Activated CD8-positive, alpha-beta memory T cell treated with anti-CD3 and anti-CD28 coated beads for 1 hour (primary cell): ENCODE data around the gene LY6G6D.

Source experiments
- DNase-seq, 2 donors: peaks; one replicate each; pipeline ENCODE4 v3.0.0-alpha.2; 2020; ENCODE audit warnings: low read depth in 1 of 2; ENCODE audit errors: extremely low read depth in 1 of 2

Gene LY6G6D

DNA sequence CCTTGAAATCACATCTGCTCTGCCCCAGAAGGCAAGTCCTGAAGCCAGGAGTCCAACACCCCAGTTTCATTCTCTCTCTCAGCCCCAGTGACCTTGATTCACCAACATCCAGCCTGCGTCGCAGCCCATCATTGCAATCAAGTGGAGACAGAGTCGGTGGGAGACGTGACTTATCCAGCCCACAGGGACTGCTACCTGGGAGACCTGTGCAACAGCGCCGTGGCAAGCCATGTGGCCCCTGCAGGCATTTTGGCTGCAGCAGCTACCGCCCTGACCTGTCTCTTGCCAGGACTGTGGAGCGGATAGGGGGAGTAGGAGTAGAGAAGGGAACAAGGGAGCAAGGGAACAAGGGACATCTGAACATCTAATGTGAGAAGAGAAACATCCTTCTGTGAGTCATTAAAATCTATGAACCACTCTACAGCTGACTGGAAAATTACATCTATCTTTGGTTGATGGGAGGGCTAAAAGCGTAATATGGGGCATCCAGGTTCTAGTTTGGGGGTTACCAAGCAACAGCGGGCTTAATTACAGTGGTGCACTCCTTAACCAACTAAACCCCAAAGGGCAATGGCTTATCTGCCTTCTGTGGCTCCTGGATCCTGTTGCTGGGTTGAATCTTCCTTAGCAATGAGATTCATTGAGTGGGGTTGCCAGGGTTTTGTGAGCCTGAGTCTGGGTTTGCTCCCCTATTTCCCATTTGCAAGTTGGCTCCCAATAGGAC is 2.5 kb downstream of the LY6G6D start:
- no peak for DNase-seq

- DNase-seq: no peak
These were observed 3.1 kb downstream of the LY6G6D start for GRCh38 chr6:31718265-31718664.

DNA sequence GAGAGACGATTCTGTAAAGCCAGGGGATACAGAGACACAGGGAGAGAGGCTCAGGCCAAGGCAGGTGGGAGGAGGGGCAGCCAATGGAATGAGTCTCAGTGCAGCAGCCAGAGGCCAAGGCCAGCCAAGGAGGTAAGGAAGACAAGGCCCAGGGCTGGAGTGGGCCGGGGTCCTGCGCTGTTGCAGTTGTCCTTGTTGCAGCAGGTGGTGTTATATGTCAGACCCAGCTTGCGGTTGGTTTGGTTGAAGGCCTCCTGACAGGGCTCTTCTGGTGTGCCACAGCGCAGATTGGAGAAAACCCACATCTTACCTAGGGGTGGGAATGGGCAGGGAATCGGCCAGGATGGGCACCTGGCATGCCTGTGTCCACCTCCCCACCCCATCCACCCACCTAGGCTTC is 3.9 kb downstream of the LY6G6D start:
- DNase-seq: no peak

DNA sequence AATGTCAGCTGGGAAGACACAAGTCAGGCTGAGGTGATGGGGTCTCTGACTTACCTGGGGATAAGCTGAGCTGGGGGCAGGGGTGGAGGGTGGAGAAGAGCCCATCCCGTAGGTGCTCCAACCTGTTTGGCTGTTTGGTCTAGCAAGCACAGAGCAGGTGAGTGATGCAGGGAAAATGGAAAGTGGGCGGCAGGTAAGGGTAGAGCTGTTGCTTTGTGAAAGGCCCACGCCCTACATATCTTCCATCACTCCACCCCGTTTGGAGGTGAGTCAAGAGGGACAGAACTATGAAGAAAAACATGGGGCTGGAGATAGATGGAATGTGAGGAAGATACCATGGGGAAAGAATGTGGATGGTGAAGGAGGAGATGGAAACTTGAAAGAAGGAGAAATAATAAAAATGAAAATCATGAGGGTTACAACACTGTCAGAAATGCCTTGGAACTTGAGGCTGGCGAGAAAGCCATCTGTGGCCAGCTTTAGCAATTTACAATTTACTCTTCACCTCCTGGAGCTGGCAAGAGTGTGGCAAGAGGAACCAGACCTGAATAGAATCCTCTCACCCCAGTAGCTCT is 5.1 kb downstream of the LY6G6D start:
- DNase-seq: no peak

GRCh38 chr6:31721351-31722020 is 6.3 kb downstream of the LY6G6D start, which contains the start of gene LY6G6C:
Gene LY6G6C (minus strand): TSS chr6:31721746. CDS start chr6:31721679, 67 bp downstream.
- DNase-seq: no peak

DNA sequence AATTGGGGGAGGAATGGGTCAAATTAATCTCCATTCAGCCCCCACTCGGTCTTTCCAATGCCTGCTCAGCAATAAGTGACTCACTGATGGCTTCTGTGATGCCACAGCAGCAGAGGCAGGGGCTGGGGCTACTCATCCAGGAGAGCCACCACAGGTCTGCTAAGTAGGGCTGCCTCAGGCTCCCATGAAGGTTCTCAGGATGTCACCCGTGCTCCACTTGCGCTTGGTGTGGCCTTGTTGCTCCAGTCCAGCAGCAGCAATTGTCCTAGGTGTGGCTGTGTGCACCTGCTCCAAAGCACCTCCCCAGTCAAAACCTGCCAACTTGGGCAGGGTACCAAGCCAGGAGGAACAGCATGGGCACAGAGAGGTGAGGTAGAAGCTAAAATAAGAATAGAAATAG is 7.0 kb downstream of the LY6G6D start:
- no peak for DNase-seq

- DNase-seq: no peak
These were observed 8.3 kb downstream of the LY6G6D start, which contains the start of gene MPIG6B for GRCh38 chr6:31723245-31723979. Gene MPIG6B (plus strand): TSS chr6:31723373. CDS start chr6:31723384, 11 bp downstream.

GRCh38 chr6:31723980-31724691 is 9.0 kb downstream of the LY6G6D start:
- DNase-seq: no peak

DNA sequence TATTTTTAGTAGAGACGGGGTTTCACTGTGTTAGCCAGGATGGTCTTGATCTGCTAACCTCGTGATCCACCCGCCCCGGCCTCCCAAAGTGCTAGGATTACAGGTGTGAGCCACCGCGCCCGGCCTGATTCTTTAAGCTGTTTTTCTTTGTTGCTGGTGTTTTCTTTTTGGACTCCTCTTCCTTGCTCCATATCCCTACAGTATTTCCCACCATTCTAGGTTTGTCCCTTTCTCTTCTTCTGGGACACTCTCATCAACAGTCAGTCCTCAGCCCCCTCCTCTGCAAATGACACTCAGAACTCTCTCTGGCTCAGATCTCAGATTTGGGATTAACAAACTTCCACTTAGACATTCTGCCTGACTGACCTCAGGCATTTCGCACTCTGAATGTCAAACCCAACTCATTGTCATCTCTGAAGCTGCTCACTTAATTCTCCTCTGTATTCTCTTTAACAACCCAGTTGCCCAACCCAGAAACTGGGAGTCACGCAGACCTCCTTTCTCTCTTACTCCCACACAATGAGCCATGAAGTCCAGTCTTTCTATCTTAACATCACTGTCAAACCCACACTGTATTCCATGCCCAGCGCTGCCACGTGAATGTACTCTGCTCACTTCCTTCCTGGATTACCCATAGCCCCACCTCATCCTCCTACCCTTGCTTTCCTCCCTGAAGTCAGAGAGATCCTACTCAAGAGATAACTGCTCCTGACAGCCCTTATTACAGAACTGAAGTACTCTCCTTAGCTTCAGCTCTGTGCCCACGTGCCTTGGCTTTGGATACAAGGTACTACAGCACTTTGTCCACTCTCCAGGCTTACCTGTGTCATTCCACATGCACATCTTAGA is 10.6 kb downstream of the LY6G6D start:
- no peak for DNase-seq

DNA sequence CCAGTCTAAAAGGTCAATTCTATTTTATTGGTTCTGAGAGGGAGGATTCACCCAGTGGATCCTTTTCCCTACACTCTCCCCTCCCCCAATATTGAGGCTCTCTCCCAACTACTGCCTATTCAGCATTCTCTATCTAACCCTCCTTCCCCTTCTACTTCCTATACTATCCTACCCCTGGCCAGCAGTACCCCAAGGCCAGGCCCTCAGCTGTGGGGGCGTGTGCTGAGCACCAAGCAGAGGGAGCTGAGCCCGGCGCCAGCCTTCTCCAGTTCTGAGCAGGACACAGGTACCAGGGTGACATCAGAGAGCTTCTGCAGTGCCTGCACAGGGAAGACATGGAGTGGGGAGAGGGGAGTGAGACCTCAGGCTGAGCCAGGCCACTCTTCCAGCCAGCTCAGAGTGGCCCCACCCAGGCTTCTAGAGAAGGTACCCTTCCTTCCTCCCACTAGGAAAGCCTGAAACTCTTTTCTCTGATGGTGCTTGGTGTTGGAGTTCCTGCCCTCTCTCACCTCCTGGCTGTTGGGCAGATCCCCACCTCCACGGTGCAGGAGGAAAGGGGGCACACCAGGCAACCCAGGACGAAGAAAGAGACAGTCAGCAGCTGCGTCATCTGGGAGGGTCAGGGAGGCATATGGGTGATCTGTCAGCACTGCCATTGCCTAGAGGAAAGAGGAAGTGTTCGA is 12.0 kb downstream of the LY6G6D start:
- no peak for DNase-seq

DNA sequence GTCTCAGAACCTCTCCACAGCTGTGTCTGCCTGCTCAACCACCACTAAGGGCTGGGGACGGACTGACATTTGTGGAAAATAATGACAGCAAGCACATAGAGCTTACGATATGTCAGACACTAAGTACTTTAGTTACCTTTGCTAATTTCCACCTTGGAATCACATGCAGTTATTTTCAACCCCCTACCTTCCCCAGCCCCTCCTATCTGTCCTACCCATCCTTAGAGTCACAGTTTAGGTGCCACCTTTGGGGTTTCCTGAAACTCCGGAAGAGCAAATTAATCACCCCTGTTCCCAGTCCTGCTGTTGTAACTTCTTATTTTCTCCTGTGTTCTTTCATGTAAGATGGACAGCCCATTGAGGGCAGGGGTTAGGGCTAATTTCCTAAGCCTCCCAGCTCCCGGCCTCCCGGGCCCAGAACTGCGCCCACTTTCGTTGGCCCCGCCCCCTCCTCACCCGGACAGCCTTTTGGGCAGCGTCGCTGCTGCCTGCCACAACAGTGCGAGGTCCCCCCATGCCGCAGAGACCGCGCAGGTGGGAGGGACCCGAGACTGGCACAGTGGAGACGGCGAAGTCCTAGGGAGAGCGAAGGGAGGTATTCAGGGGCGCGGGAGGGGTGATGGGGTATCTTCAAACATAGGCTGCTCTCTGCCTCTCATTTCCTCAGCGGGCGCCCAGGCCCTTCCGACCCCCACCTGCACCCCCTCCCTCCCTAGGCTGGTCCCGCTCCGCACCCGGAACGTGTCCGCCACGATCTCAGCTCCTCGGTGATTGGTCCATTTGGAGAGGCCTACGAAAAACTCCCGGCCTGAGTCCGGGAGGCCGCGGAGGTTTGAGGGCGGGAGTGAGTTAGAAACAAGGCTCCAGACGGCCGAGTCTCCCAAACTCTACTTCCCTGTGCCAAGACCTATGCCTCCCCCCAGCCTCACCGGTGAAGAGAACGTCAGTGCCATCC is 12.8 kb downstream of the LY6G6D start:
- no peak for DNase-seq

DNA sequence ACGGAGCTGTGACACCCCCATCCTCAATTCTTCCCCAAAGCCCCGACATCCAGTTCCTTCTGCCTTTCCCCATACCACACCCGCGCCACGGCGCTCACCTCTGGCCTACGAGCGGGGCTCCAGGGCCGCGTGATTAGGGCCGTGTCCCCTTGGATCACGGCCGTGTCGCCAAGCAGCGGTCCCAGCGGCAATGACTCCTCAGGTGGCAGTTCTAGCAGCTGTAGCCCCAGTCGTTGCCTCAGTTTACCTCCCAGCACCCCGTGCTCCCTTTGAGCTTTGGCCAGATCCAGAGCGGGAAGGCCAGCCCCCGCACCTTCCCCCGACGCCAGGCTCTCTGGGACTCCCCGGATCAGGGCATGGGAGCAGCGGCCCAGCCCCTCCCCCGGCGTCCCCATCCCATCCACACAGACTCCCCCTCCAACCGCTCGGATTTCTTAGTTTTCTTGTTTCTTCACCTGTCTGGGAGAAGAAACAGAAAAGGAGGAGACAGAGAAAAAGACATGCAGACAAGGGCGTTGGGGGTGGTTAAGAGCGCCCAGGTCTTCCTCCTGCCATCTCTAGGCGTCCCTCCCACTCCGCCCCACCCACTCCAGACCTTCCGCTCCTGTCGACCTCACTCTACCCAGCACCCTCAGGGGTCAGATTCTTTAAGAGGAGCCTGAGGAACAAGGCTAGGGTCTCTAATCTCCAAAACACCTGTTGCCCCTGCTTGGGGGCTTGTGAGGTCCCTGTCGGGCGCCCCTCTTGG is 13.8 kb downstream of the LY6G6D start, which contains the start of gene DDAH2:
Gene DDAH2, minus strand, starts transcription at position 533 of the 748 bp plus-strand sequence. Its CDS starts 138 bp downstream, at position 395.
- no peak for DNase-seq

DNA sequence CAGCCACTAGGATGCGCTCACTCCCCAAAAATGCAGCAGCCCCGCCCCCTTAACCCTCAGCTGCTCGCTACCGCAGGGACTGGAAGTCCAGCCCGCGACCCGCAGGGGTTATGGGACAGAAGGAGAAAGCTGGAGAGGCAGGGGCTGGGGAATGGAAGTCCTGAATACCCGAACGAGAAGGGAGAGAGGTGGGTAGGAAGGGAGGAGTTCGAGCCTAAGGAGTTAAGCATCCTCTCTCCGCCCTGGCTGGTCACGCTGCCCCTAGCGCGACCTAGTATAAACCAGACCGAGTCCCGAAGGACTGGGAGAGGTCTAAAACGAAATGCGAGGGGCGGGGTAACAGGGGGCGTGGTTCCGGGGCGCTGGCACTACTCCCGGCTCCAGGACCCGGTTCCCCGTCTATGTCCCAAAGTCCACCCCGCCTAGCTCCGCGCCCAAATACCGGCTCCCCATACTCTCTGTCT is 14.4 kb downstream of the LY6G6D start:
- peak; percentile 58 to 68 for DNase-seq

DNA sequence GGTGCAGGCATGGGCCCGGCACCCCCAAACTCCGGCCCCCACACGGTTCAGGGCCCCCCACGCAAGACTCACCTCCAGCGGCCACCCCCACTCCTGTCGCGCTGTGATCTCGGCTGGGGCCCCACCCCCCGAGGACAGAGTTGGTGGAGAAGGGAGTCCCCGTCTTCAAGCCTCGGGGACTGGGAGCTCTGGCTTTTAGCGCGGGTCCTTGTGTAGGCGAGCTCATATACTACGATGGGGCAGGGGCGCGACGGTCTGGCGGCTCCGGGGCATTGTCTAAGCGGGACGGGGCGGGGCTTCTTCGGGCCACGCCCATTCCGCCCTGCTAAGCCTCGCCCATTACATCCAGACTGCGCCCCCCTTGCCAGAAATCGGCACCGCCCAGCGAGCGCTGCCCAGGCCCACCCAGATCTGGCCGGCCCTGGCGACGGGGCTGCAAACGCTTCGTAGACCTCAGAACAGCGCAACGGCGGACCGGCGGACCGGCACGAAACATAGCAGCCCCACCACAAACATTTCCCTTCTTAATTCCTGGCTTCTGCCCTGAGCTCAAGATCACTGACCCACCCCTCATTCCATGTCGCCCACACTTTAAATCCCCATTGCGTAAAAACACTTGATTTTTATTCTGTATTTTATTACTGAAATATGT is 15.0 kb downstream of the LY6G6D start:
- DNase-seq: peak in 1 of 2 donors; percentile 59

- DNase-seq: no peak
These were observed 15.5 kb downstream of the LY6G6D start for GRCh38 chr6:31730631-31731086.

- no peak for DNase-seq
These were observed 16.9 kb downstream of the LY6G6D start for GRCh38 chr6:31732029-31732428.
